ENCODE measurements around the gene SZT2.

DNA sequence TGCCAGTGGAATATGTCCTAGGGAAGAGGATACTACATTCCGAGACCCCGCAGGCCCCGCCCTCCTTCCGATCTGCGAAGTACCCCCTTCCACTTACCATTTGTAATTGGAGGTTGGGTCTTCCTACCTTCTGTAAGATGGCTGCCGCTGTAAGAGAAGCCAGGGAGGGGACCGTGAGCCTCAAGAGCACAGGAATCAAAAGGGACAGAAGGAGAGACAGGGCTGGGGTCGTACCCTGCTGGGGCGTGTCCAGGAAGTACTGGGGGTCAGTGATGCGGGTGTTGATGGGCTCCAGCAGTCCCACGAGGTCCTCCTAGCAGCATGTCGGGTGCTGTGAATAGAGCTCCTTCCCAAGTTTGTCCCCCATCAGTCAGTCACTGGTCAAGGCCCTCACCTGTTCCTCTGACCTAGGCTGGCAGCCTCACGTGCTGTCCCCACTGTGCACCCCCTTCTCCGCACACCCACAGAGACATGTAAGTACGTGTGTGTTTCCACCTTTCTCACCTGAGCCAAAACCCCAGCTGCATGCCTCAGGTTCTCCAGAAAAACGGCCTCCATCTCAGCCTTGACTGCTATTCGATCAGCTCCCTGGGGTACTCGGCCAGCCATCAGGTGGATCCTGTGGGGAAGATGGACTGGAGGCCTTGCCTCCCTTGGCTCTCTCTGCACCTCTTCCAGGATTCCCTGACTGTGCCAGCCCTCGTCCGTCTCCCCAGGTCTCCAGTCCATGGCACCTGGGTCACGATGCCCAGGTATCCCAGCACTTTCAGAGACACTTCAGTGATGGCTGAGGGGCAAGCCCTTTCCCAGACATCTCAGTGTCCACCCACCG is 62.2 kb downstream of the SZT2 start:
- no peak for TF ChIP-seq EZH2 (IDR thresholded peaks at IDR 0.05; ENCODE audit: low read length, unreplicated experiment)
- TF ChIP-seq, protein P1, sequence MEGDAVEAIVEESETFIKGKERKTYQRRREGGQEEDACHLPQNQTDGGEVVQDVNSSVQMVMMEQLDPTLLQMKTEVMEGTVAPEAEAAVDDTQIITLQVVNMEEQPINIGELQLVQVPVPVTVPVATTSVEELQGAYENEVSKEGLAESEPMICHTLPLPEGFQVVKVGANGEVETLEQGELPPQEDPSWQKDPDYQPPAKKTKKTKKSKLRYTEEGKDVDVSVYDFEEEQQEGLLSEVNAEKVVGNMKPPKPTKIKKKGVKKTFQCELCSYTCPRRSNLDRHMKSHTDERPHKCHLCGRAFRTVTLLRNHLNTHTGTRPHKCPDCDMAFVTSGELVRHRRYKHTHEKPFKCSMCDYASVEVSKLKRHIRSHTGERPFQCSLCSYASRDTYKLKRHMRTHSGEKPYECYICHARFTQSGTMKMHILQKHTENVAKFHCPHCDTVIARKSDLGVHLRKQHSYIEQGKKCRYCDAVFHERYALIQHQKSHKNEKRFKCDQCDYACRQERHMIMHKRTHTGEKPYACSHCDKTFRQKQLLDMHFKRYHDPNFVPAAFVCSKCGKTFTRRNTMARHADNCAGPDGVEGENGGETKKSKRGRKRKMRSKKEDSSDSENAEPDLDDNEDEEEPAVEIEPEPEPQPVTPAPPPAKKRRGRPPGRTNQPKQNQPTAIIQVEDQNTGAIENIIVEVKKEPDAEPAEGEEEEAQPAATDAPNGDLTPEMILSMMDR (conservative IDR thresholded peaks at IDR 0.05; ENCODE audit: low read depth, low read length), result no peak

All from PC-3 (cell line).